Ishikawa (cell line): ENCODE measurements around the gene MUC3A.

ENCODE experiments used
- CEBPB ChIP-seq: IDR thresholded peaks from 2 replicates; pipeline ENCODE4 v1.6.1; 2012
- EGR1 ChIP-seq: IDR thresholded peaks from 2 replicates; pipeline ENCODE4 v1.6.1; 2012
- EP300 ChIP-seq: IDR thresholded peaks from 2 replicates; pipeline ENCODE4 v1.6.1; 2012; ENCODE audit warnings: borderline replicate concordance
- NFIC ChIP-seq: IDR thresholded peaks from 2 replicates; pipeline ENCODE4 v1.6.1; 2012
- RAD21 ChIP-seq: IDR thresholded peaks from 2 replicates; pipeline ENCODE4 v1.6.1; 2012; ENCODE audit warnings: low read depth
- TAF1 ChIP-seq: IDR thresholded peaks from 2 replicates; pipeline ENCODE4 v1.6.1; 2012; ENCODE audit warnings: low read depth, mild to moderate bottlenecking
- YY1 ChIP-seq: IDR thresholded peaks from 2 replicates; pipeline ENCODE4 v1.6.1; 2012; ENCODE audit warnings: low read depth
- TF ChIP-seq, protein P1 (sequence below): IDR thresholded peaks from 2 replicates; pipeline ENCODE4 v1.6.1; 2012; ENCODE audit warnings: low read depth, mild to moderate bottlenecking
- TF ChIP-seq, protein P2 (sequence below): IDR thresholded peaks from 2 replicates; pipeline ENCODE4 v1.6.1; 2012

DNA sequence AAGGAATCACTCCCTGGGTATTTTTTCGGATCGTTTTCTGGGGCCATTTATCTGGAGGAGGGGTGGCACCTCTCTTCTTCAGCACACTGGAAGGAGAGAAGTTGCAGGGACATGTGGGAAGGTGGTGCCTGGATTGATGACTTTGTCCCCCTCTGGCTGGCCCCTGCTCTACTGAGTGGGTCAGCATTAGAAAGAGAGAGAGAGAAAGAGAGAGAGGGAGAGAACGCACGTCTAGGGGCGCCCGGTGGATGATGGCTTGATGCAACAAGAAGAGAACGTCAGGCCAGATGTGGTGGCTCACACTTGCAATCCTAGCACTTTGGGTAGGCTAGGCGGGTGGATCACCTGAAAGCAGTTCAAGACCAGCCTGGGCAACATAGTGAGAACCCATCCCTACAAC, 14.5 kb downstream of the MUC3A start:
- TF ChIP-seq, protein P1, sequence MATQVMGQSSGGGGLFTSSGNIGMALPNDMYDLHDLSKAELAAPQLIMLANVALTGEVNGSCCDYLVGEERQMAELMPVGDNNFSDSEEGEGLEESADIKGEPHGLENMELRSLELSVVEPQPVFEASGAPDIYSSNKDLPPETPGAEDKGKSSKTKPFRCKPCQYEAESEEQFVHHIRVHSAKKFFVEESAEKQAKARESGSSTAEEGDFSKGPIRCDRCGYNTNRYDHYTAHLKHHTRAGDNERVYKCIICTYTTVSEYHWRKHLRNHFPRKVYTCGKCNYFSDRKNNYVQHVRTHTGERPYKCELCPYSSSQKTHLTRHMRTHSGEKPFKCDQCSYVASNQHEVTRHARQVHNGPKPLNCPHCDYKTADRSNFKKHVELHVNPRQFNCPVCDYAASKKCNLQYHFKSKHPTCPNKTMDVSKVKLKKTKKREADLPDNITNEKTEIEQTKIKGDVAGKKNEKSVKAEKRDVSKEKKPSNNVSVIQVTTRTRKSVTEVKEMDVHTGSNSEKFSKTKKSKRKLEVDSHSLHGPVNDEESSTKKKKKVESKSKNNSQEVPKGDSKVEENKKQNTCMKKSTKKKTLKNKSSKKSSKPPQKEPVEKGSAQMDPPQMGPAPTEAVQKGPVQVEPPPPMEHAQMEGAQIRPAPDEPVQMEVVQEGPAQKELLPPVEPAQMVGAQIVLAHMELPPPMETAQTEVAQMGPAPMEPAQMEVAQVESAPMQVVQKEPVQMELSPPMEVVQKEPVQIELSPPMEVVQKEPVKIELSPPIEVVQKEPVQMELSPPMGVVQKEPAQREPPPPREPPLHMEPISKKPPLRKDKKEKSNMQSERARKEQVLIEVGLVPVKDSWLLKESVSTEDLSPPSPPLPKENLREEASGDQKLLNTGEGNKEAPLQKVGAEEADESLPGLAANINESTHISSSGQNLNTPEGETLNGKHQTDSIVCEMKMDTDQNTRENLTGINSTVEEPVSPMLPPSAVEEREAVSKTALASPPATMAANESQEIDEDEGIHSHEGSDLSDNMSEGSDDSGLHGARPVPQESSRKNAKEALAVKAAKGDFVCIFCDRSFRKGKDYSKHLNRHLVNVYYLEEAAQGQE: no peak
- TF ChIP-seq TAF1 (no peak), EP300 (no peak), RAD21 (no peak), NFIC (no peak), EGR1 (no peak), CEBPB (no peak), YY1 (no peak)
- TF ChIP-seq, protein P2, sequence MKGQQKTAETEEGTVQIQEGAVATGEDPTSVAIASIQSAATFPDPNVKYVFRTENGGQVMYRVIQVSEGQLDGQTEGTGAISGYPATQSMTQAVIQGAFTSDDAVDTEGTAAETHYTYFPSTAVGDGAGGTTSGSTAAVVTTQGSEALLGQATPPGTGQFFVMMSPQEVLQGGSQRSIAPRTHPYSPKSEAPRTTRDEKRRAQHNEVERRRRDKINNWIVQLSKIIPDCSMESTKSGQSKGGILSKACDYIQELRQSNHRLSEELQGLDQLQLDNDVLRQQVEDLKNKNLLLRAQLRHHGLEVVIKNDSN: no peak
